GM23248 (cell line): Measurements from ENCODE around the gene P3H3.

Experiments used
- EZH2 ChIP-seq: fragments of 200-600 bp; sonication (generic); IDR thresholded peaks from 2 replicates; pipeline ENCODE4 v1.6.1; 2018; ENCODE audit warnings: antibody characterized with exemption, mild to moderate bottlenecking; ENCODE audit not compliant: insufficient read depth, poor library complexity, severe bottlenecking
- EZH2phosphoT487 ChIP-seq: fragments of 200-600 bp; sonication (generic); IDR thresholded peaks from 2 replicates; pipeline ENCODE4 v1.6.1; 2018; ENCODE audit warnings: antibody characterized with exemption, moderate library complexity, mild to moderate bottlenecking, low read depth; ENCODE audit not compliant: insufficient read depth

DNA sequence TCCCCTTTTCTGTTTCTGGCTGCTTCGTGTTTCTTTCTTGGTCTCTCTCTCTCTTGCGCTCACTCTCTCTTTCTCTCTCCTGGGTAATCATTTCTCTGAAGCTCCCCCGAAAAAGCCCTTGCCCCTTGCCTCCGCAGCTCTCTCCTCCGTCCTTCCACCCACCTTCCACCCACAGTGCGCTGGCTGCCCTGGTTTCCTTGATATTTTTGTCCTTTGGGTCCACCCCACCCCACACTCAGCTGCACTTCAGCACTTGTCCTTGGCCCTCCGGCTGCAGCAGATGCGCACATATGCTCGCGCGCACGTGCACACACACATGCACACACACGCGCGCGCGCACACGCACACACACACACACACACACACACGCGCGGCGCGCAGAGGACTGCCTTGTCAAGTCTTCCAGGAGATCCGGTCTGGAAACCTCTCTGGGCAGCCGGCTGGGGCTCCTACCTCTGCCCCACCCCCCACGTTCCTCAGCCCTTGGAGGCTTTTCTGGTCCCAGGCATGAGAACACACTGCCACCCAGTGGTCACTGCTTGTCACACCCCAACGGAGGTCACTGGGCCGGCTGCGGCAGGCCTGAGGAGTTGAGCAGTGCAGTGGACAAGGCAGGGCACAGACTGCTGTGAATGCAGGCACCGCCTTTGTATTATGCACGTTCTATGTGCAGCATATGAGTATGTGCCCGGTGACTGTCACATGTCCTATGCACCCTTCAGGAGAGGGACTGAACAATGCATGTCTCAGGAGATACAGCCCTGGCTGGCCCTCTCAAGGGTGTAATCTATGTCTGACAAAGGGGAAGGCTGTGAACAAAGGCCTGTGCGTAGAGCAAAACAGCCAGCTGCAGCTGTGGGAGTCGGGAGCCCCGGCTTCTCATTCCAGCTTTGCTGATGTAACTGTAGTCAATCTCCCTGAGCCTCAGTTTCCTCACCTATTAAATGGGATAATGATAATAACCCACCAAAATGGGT lies 49.3 kb upstream of the P3H3 start:
- TF ChIP-seq EZH2 (no peak), EZH2phosphoT487 (no peak)
